AG08395 (cell line): ENCODE data around the gene TNRC6C.
"Not testable (repeated sequence)": the region's sequence is repeated elsewhere in the genome, so short reads cannot be mapped to it uniquely, and the experiment has no call there.

Experiments used
- DNase-seq: peaks from one replicate; pipeline ENCODE4 v3.0.0; 2012; ENCODE audit warnings: mixed read lengths, low spot score

TNRC6C gene

GRCh38 chr17:78112518-78113471 lies 154.3 kb downstream of the TNRC6C start:
- peak; percentile 87 for DNase-seq

- DNase-seq: no peak
Observed at GRCh38 chr17:78113804-78114785, 155.6 kb downstream of the TNRC6C start.

GRCh38 chr17:78114831-78115723 lies 156.6 kb downstream of the TNRC6C start:
- no peak for DNase-seq

GRCh38 chr17:78115803-78116202 lies 157.3 kb downstream of the TNRC6C start:
- DNase-seq: not testable (repeated sequence)

- DNase-seq: no peak
Observed at GRCh38 chr17:78116411-78116810, 157.9 kb downstream of the TNRC6C start.

GRCh38 chr17:78117027-78117981 lies 158.8 kb downstream of the TNRC6C start:
- DNase-seq: no peak

GRCh38 chr17:78118801-78119241 lies 160.3 kb downstream of the TNRC6C start:
- no peak for DNase-seq

GRCh38 chr17:78120537-78120936 lies 162.0 kb downstream of the TNRC6C start:
- no peak for DNase-seq

GRCh38 chr17:78120971-78121800 lies 162.7 kb downstream of the TNRC6C start:
- no peak for DNase-seq

GRCh38 chr17:78121801-78122215 lies 163.3 kb downstream of the TNRC6C start:
- no peak for DNase-seq

- no peak for DNase-seq
Observed at GRCh38 chr17:78122216-78122930, 163.9 kb downstream of the TNRC6C start.

GRCh38 chr17:78122931-78123249 lies 164.4 kb downstream of the TNRC6C start:
- no peak for DNase-seq

GRCh38 chr17:78123258-78123929 lies 164.9 kb downstream of the TNRC6C start:
- no peak for DNase-seq

GRCh38 chr17:78124081-78124835 lies 165.8 kb downstream of the TNRC6C start:
- DNase-seq: no peak

- no peak for DNase-seq
Observed at GRCh38 chr17:78124836-78125137, 166.3 kb downstream of the TNRC6C start.

GRCh38 chr17:78125138-78125913 lies 166.8 kb downstream of the TNRC6C start:
- DNase-seq: no peak
